A673 (cell line): ENCODE data around the gene SLC25A39.

ENCODE experiments used
- EZH2 ChIP-seq: fragments of 200-600 bp; sonication (generic); IDR thresholded peaks from 2 replicates; pipeline ENCODE4 v1.6.1; 2017; ENCODE audit warnings: borderline replicate concordance, low read depth, mild to moderate bottlenecking, mixed read lengths, antibody characterized with exemption, low read length; ENCODE audit not compliant: poor library complexity, severe bottlenecking
- TF ChIP-seq, protein P1 (sequence below): fragments of 300-800, 200-600 bp; sonication (generic); conservative IDR thresholded peaks from 2 replicates; pipeline ENCODE4 v1.5.1; 2017; ENCODE audit warnings: low read depth, mild to moderate bottlenecking, antibody characterized with exemption, low read length, moderate library complexity, mixed read lengths

DNA sequence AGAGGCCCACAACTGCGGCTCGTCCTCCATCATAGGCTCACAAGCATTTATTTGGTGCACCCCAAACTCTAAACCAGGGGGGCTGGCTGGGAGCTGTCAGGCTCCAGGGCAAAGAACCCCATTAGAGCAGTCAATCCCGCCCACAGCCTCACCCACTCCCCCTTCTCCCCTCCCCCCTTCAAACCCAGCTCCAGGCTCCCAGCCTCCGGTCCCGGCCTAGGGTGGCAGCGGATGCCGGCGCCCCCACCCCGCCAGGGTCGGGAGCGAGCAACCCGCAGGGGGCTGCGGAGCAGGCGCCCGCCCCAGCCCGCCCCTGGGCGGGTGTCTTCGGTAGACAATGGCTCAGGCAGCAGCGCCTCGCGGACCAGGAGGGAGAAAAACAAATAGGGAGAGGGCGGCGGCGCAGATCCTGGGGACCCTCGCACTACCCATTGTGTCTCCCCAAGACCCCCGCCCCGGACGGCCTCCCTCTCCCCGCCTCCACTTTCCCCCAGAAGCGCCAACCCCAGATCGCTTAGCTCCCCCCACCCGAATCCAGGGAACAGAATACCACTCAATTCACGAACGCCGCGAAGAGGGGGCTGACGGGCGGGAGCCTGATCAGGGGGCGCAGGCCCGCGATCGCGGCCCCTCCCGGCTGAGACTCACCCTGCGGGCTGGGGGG, 38.5 kb upstream of the SLC25A39 start:
- TF ChIP-seq, protein P1, sequence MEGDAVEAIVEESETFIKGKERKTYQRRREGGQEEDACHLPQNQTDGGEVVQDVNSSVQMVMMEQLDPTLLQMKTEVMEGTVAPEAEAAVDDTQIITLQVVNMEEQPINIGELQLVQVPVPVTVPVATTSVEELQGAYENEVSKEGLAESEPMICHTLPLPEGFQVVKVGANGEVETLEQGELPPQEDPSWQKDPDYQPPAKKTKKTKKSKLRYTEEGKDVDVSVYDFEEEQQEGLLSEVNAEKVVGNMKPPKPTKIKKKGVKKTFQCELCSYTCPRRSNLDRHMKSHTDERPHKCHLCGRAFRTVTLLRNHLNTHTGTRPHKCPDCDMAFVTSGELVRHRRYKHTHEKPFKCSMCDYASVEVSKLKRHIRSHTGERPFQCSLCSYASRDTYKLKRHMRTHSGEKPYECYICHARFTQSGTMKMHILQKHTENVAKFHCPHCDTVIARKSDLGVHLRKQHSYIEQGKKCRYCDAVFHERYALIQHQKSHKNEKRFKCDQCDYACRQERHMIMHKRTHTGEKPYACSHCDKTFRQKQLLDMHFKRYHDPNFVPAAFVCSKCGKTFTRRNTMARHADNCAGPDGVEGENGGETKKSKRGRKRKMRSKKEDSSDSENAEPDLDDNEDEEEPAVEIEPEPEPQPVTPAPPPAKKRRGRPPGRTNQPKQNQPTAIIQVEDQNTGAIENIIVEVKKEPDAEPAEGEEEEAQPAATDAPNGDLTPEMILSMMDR = no peak
- no peak for TF ChIP-seq EZH2
